ENCODE measurements around the gene HTT.

The HTT gene

GRCh38 chr4:3074078-3074845, at the start of gene HTT, which contains the start of gene HTT-AS:
TSS of gene HTT (plus strand) at chr4:3074681. CDS start at chr4:3074826, 145 bp downstream.
TSS of gene HTT-AS (minus strand) at chr4:3074538.
- DNase-seq (ENCODE audit: low read depth in 2 of 2), result peak; percentile 85 to 89

GRCh38 chr4:3025881-3026280, 48.6 kb upstream of the HTT start:
- no peak for DNase-seq (ENCODE audit: low read depth in 2 of 2)

- DNase-seq (ENCODE audit: low read depth in 2 of 2), result no peak
Measured at GRCh38 chr4:3026540-3026939, 47.9 kb upstream of the HTT start.

GRCh38 chr4:3029464-3029863, 45.0 kb upstream of the HTT start:
- DNase-seq (ENCODE audit: low read depth in 2 of 2), result no peak

- DNase-seq (ENCODE audit: low read depth in 2 of 2), result no peak
Measured at GRCh38 chr4:3030566-3031356, 43.7 kb upstream of the HTT start.

GRCh38 chr4:3031357-3032082, 43.0 kb upstream of the HTT start:
- DNase-seq (ENCODE audit: low read depth in 2 of 2), result no peak

GRCh38 chr4:3034231-3034630, 40.2 kb upstream of the HTT start:
- no peak for DNase-seq (ENCODE audit: low read depth in 2 of 2)

GRCh38 chr4:3035249-3035648, 39.2 kb upstream of the HTT start:
- DNase-seq (ENCODE audit: low read depth in 2 of 2), result no peak

- no peak for DNase-seq (ENCODE audit: low read depth in 2 of 2)
Measured at GRCh38 chr4:3035674-3036073, 38.8 kb upstream of the HTT start.

- no peak for DNase-seq (ENCODE audit: low read depth in 2 of 2)
Measured at GRCh38 chr4:3036131-3036952, 38.1 kb upstream of the HTT start.

- DNase-seq (ENCODE audit: low read depth in 2 of 2), result no peak
Measured at GRCh38 chr4:3037957-3038461, 36.5 kb upstream of the HTT start.

- no peak for DNase-seq (ENCODE audit: low read depth in 2 of 2)
Measured at GRCh38 chr4:3039706-3040366, 34.6 kb upstream of the HTT start.

GRCh38 chr4:3040452-3041191, 33.9 kb upstream of the HTT start:
- DNase-seq (ENCODE audit: low read depth in 2 of 2), result no peak

GRCh38 chr4:3041192-3042142, 33.0 kb upstream of the HTT start:
- DNase-seq (ENCODE audit: low read depth in 2 of 2), result no peak

- no peak for DNase-seq (ENCODE audit: low read depth in 2 of 2)
Measured at GRCh38 chr4:3042226-3042625, 32.3 kb upstream of the HTT start.

- DNase-seq (ENCODE audit: low read depth in 2 of 2), result no peak
Measured at GRCh38 chr4:3043282-3044020, 31.0 kb upstream of the HTT start.

GRCh38 chr4:3044870-3045819, 29.3 kb upstream of the HTT start:
- no peak for DNase-seq (ENCODE audit: low read depth in 2 of 2)

Measured in fibroblast of skin of left biceps (primary cell).